ENCODE measurements around the gene LGALS4.
A peak's percentile ranks its signal among the peaks of the same experiment; 100 is the strongest.

Gene LGALS4

DNA sequence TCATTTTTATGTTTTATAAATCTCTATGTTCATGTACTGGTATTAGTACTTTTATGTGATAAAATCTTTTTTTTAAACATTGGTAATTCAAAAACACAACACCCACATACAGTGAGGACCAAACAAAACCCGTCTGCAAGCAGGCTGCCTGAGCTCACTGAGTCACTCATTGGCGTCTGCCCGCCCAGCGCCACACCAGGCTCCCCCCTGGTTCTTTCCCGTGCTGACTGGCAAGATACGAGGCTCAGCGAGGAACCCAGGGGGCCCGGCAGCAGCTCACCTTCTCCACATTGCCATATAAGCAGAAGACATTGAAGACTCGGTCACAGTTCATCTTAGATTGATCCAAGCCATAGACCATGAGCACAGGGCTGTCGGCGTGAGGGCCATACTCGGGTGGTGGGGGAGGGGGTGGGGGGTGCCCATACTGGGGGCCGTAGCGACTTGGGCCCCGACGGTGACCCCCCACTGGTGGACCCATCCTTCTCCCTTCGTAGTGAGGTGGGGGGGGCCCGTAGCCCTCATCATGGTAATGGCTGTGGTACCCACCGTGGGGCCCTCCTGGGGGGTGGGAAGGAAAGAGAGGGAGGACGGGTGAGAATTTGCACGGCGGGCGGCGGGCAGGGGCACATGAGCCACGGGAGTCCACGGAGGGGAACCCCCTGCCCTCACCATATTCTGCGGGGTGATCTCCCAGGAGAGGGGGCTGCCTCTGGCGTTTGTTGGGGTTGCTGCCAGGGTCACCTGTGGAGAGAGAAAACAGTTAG lies 27.3 kb upstream of the LGALS4 start:
- CTCF ChIA-PET, result interaction anchor here (1.2 to 1.4 kb wide), 2 partner anchors 9 to 66 kb away, joined by 3 to 4 read pairs; partner anchors contain the start of genes ECH1 and LGALS7
- POLR2A ChIA-PET, result interaction anchor here (0.6 kb wide), 1 partner anchor 9 kb away, joined by 3 read pairs; no protein-coding TSS in a partner anchor
- H3K27ac ChIP-seq (ENCODE audit: insufficient read depth in 1 of 2, low read depth in 1 of 2, low read length in 2 of 2, poor library complexity in 1 of 2, severe bottlenecking in 2 of 2), result no peak overlapping the region

GRCh38 chr19:38838986-38839761 lies 26.4 kb upstream of the LGALS4 start:
- Histone ChIP-seq H3K36me3 (ENCODE audit: control insufficient read depth in 4 of 4, insufficient read depth in 4 of 4, low read length in 3 of 4) (peaks cover 29 to 87% (median 75%) of the 10 kb centered on the region in 4 experiments), H3K27me3 (replicated peaks in 2 of 5; ENCODE audit: control insufficient read depth in 4 of 5, insufficient read depth in 5 of 5, low read length in 4 of 5) (no peaks in the 10 kb centered on the region), H3K9me3 (ENCODE audit: control extremely low read depth in 1 of 5, control insufficient read depth in 4 of 5, insufficient read depth in 2 of 5, low read depth in 1 of 5, low read length in 4 of 5) (no peaks in the 10 kb centered on the region), H3K27ac (ENCODE audit: insufficient read depth in 1 of 2, low read depth in 1 of 2, low read length in 2 of 2, poor library complexity in 1 of 2, severe bottlenecking in 2 of 2) (no peak overlapping the region), H3K4me1 (ENCODE audit: control extremely low read depth in 1 of 4, control insufficient read depth in 4 of 4, insufficient read depth in 4 of 4, low read length in 3 of 4) (no peaks in the 10 kb centered on the region), H3K4me3 (ENCODE audit: control insufficient read depth in 1 of 7, extremely low read depth in 1 of 7, insufficient read depth in 4 of 7, low read depth in 2 of 7, low read length in 6 of 7) (no peak overlapping the region)
- DNase-seq, result no peak
- WGBS (ENCODE audit: insufficient coverage), result 91% methylated on average over 4 of the region's 12 CpGs
- ChIA-PET POLR2A (interaction anchor here (1.2 to 1.8 kb wide), 3 partner anchors 10 to 70 kb away, joined by 3 to 6 read pairs (median 3); partner anchors contain the start of gene HNRNPL), CTCF (interaction anchor here (1.4 kb wide), 1 partner anchor 65 kb away, joined by 3 read pairs; the partner anchor contains the start of gene LGALS7)

More for the DNA sequence above, 27.3 kb upstream of the LGALS4 start:
- no peaks in the 10 kb centered on the region for H3K9me3 ChIP-seq (ENCODE audit: control extremely low read depth in 1 of 5, control insufficient read depth in 4 of 5, insufficient read depth in 2 of 5, low read depth in 1 of 5, low read length in 4 of 5)
- peaks cover 34 to 96% (median 83%) of the 10 kb centered on the region in 4 experiments for H3K36me3 ChIP-seq (ENCODE audit: control insufficient read depth in 4 of 4, insufficient read depth in 4 of 4, low read length in 3 of 4)
- H3K4me3 ChIP-seq (ENCODE audit: control insufficient read depth in 1 of 7, extremely low read depth in 1 of 7, insufficient read depth in 4 of 7, low read depth in 2 of 7, low read length in 6 of 7), result no peak overlapping the region
- 94% methylated on average over 12 of the region's 28 CpGs for WGBS (ENCODE audit: insufficient coverage)
- DNase-seq, result peak in 1 of 3 donors; percentile 20
- no peaks in the 10 kb centered on the region for H3K27me3 ChIP-seq (replicated peaks in 2 of 5; ENCODE audit: control insufficient read depth in 4 of 5, insufficient read depth in 5 of 5, low read length in 4 of 5)
- no peaks in the 10 kb centered on the region for H3K4me1 ChIP-seq (ENCODE audit: control extremely low read depth in 1 of 4, control insufficient read depth in 4 of 4, insufficient read depth in 4 of 4, low read length in 3 of 4)

DNA sequence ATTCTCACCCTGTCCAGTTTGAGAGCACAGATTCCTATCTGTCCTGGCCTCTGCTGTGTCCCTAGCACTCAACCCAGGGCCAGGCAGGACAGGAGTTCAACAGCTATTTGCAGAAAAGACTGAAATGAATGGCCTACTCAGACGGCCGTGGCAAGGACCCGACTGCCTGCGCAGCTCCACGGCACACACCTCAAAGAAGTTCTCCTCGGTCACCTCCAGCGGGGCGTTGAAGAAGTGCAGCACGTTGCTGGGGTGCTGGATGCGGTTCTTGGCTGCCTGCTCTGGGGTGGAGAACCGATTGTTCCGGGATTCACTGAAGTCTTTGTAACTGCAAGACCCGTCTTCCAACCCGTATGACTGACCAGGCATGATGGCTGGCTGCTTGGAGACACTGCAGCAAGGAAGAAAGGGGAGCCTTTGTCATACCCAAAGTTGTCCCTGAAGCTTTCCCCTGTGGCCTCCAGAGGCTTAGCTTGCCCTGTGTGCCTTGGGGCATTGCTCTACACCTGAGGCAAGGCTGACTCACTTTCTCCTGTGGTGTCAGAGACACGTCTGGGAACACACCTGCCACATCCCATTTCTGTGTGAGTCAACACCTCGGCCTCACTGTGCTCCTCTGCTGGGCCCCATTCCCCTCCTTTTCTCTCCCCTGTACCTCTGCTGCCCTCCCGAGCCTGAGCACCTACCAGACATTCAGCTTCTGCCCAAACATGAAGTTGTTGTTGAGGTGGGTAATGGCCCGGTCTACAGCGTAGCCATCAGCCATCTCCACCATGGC lies 25.7 kb upstream of the LGALS4 start:
- H3K27ac ChIP-seq (ENCODE audit: insufficient read depth in 1 of 2, low read depth in 1 of 2, low read length in 2 of 2, poor library complexity in 1 of 2, severe bottlenecking in 2 of 2), result no peak overlapping the region
- no peaks in the 10 kb centered on the region for H3K27me3 ChIP-seq (replicated peaks in 2 of 5; ENCODE audit: control insufficient read depth in 4 of 5, insufficient read depth in 5 of 5, low read length in 4 of 5)
- H3K36me3 ChIP-seq (ENCODE audit: control insufficient read depth in 4 of 4, insufficient read depth in 4 of 4, low read length in 3 of 4), result peaks cover 23 to 80% (median 67%) of the 10 kb centered on the region in 4 experiments
- WGBS (ENCODE audit: insufficient coverage), result 93% methylated on average over 11 of the region's 19 CpGs
- no peak overlapping the region for H3K4me3 ChIP-seq (ENCODE audit: control insufficient read depth in 1 of 7, extremely low read depth in 1 of 7, insufficient read depth in 4 of 7, low read depth in 2 of 7, low read length in 6 of 7)
- H3K9me3 ChIP-seq (ENCODE audit: control extremely low read depth in 1 of 5, control insufficient read depth in 4 of 5, insufficient read depth in 2 of 5, low read depth in 1 of 5, low read length in 4 of 5), result no peaks in the 10 kb centered on the region
- CTCF ChIA-PET, result interaction anchor here (1.0 kb wide), 1 partner anchor 11 kb away, joined by 3 read pairs; no protein-coding TSS in a partner anchor
- H3K4me1 ChIP-seq (ENCODE audit: control extremely low read depth in 1 of 4, control insufficient read depth in 4 of 4, insufficient read depth in 4 of 4, low read length in 3 of 4), result no peaks in the 10 kb centered on the region
- POLR2A ChIA-PET, result interaction anchor here (0.6 to 1.8 kb wide), 5 partner anchors 11 to 69 kb away, joined by 3 to 6 read pairs (median 3); partner anchors contain the start of gene HNRNPL
- DNase-seq, result no peak

- Histone ChIP-seq H3K27ac (ENCODE audit: insufficient read depth in 1 of 2, low read depth in 1 of 2, low read length in 2 of 2, poor library complexity in 1 of 2, severe bottlenecking in 2 of 2) (no peak overlapping the region), H3K27me3 (replicated peaks in 2 of 5; ENCODE audit: control insufficient read depth in 4 of 5, insufficient read depth in 5 of 5, low read length in 4 of 5) (no peaks in the 10 kb centered on the region), H3K36me3 (ENCODE audit: control insufficient read depth in 4 of 4, insufficient read depth in 4 of 4, low read length in 3 of 4) (peaks cover 23 to 73% (median 61%) of the 10 kb centered on the region in 4 experiments), H3K4me1 (ENCODE audit: control extremely low read depth in 1 of 4, control insufficient read depth in 4 of 4, insufficient read depth in 4 of 4, low read length in 3 of 4) (no peaks in the 10 kb centered on the region), H3K9me3 (ENCODE audit: control extremely low read depth in 1 of 5, control insufficient read depth in 4 of 5, insufficient read depth in 2 of 5, low read depth in 1 of 5, low read length in 4 of 5) (no peaks in the 10 kb centered on the region), H3K4me3 (ENCODE audit: control insufficient read depth in 1 of 7, extremely low read depth in 1 of 7, insufficient read depth in 4 of 7, low read depth in 2 of 7, low read length in 6 of 7) (no peak overlapping the region)
- WGBS (ENCODE audit: insufficient coverage), result 96% methylated on average over 7 of the region's 7 CpGs
- no peak for DNase-seq
- ChIA-PET POLR2A (interaction anchor here (0.6 to 1.8 kb wide), 5 partner anchors 12 to 68 kb away, joined by 3 to 6 read pairs (median 3); partner anchors contain the start of gene HNRNPL), CTCF (interaction anchor here (1.0 kb wide), 1 partner anchor 12 kb away, joined by 3 read pairs; no protein-coding TSS in a partner anchor)
Observed at GRCh38 chr19:38837656-38838121, 24.9 kb upstream of the LGALS4 start.

GRCh38 chr19:38836983-38837626 lies 24.4 kb upstream of the LGALS4 start:
- Histone ChIP-seq H3K4me1 (ENCODE audit: control extremely low read depth in 1 of 4, control insufficient read depth in 4 of 4, insufficient read depth in 4 of 4, low read length in 3 of 4) (peaks cover under 1 to 4% (median 3%) of the 10 kb centered on the region in 4 experiments), H3K27ac (ENCODE audit: insufficient read depth in 1 of 2, low read depth in 1 of 2, low read length in 2 of 2, poor library complexity in 1 of 2, severe bottlenecking in 2 of 2) (no peak overlapping the region), H3K36me3 (ENCODE audit: control insufficient read depth in 4 of 4, insufficient read depth in 4 of 4, low read length in 3 of 4) (peaks cover 23 to 67% (median 55%) of the 10 kb centered on the region in 4 experiments), H3K9me3 (ENCODE audit: control extremely low read depth in 1 of 5, control insufficient read depth in 4 of 5, insufficient read depth in 2 of 5, low read depth in 1 of 5, low read length in 4 of 5) (no peaks in the 10 kb centered on the region), H3K27me3 (replicated peaks in 2 of 5; ENCODE audit: control insufficient read depth in 4 of 5, insufficient read depth in 5 of 5, low read length in 4 of 5) (no peaks in the 10 kb centered on the region), H3K4me3 (ENCODE audit: control insufficient read depth in 1 of 7, extremely low read depth in 1 of 7, insufficient read depth in 4 of 7, low read depth in 2 of 7, low read length in 6 of 7) (no peak overlapping the region)
- 94% methylated on average over 5 of the region's 6 CpGs for WGBS (ENCODE audit: insufficient coverage)
- DNase-seq, result no peak
- ChIA-PET CTCF (interaction anchor here (1.0 kb wide), 1 partner anchor 12 kb away, joined by 3 read pairs; no protein-coding TSS in a partner anchor), POLR2A (interaction anchor here (0.6 to 1.8 kb wide), 3 partner anchors 12 to 40 kb away, joined by 3 to 6 read pairs (median 3); partner anchors contain the start of gene HNRNPL)

Measured in common myeloid progenitor, CD34-positive (primary cell).